Sigmoid colon (tissue), 7 donors: ENCODE measurements around the gene METTL25. TPM values are rescaled to one million over a fixed set of nuclear protein-coding genes. Genes with fewer than 3 reads are reported as not detected.

Experiments
- DNase-seq: peaks from one replicate; pipeline ENCODE4 v3.0.0-alpha.2; 2019
- H3K27ac ChIP-seq, 4 donors: fragments of 200-600 bp; sonication (generic); one replicate each; pipeline ENCODE4 v1.5.1; 2016 to 2019; ENCODE audit warnings: mild to moderate bottlenecking in 1 of 4
- H3K27me3 ChIP-seq, 3 donors: fragments of 200-600 bp; sonication (generic); one replicate each; pipeline ENCODE4 v1.5.1; 2019; ENCODE audit warnings: mild to moderate bottlenecking in 1 of 3
- H3K36me3 ChIP-seq, 4 donors: fragments of 200-600 bp; sonication (generic); one replicate each; pipeline ENCODE4 v1.5.1; 2016 to 2019
- H3K4me1 ChIP-seq, 4 donors: fragments of 200-600 bp; sonication (generic); one replicate each; pipeline ENCODE4 v1.5.1; 2017 to 2019
- H3K4me3 ChIP-seq, 4 donors: fragments of 200-600 bp; sonication (generic); one replicate each; pipeline ENCODE4 v1.5.1; 2017 to 2019; ENCODE audit warnings: mild to moderate bottlenecking in 2 of 4, moderate library complexity in 1 of 4
- H3K9me3 ChIP-seq, 4 donors: fragments of 200-600 bp in 3 of 4; sonication (generic) in 3 of 4; one replicate each; pipeline versions ENCODE4 v1.5.1 to v1.6.1; 2013 to 2019
- CTCF ChIP-seq, 4 experiments: fragments of 450-650 bp in 3 of 4; fragments of 200-600 bp in 1 of 4; IDR thresholded peaks; one replicate each; pipeline ENCODE4 v1.5.1; 2016 to 2019; ENCODE audit warnings: antibody characterized with exemption in 4 of 4, mild to moderate bottlenecking in 3 of 4, moderate library complexity in 2 of 4
- EP300 ChIP-seq, 4 donors: sonication (generic); formaldehyde crosslinking; IDR thresholded peaks; one replicate each; pipeline ENCODE4 v1.6.1; 2017; ENCODE audit warnings: antibody characterized with exemption in 4 of 4
- POLR2A ChIP-seq, 2 donors: fragments of 450-650 bp; IDR thresholded peaks; one replicate each; pipeline ENCODE4 v1.6.1; 2016; ENCODE audit warnings: antibody characterized with exemption in 2 of 2, mild to moderate bottlenecking in 2 of 2, moderate library complexity in 2 of 2
- POLR2AphosphoS5 ChIP-seq, 4 donors: sonication (generic); formaldehyde crosslinking; IDR thresholded peaks; one replicate each; pipeline ENCODE4 v1.6.1; 2017; ENCODE audit warnings: antibody characterized with exemption in 4 of 4
- WGBS, 2 donors: extraction: QIAGEN DNeasy Blood & Tissue Kit; methylation state at CpG; one replicate each; pipeline ENCODE4 v1.1.7; 2013; 5-methylcytosine and 5-hydroxymethylcytosine counted together
- intact Hi-C: fragments of 100-400 bp; cut with DNase I; formaldehyde crosslinking; loops from one replicate; pipeline ENCODE4 v1.15.1; 2023
- polyA plus RNA-seq, 3 donors: library from polyadenylated mRNA; stranded (reverse); fragments of 200-250 nt; gene quantifications; one replicate each; pipeline ENCODE4 v1.2.3, GENCODE V29; 2013
- total RNA-seq, 4 donors: library from RNA; depleted of rRNA; stranded (reverse); fragments of >200 nt; gene quantifications; one replicate each; pipeline ENCODE4 v1.1.0, GENCODE V29; 2016
- donor health status: healthy with polysubstance abuse.
- donor health status: Bipolar disorder and iron deficiency.
- donor health status: healthy.

Gene METTL25
- total and polyA plus RNA-seq, 7 donors: 3.9 to 59.9 (median 22.7) TPM

- no peaks in the 10 kb centered on the region for H3K4me1 ChIP-seq
- H3K27ac ChIP-seq: no peak overlapping the region
- no peak for TF ChIP-seq EP300 (IDR thresholded peaks at IDR 0.05)
- no peak for TF ChIP-seq POLR2AphosphoS5 (IDR thresholded peaks at IDR 0.05)
- no peak for TF ChIP-seq CTCF (IDR thresholded peaks at IDR 0.05)
- no peak for TF ChIP-seq POLR2A (IDR thresholded peaks at IDR 0.05)
- no peak overlapping the region for H3K4me3 ChIP-seq
- H3K36me3 ChIP-seq: peaks cover 0 to 6% (median 0%) of the 10 kb centered on the region in 4 donors
- intact Hi-C loops: no loop called here
- no peaks in the 10 kb centered on the region for H3K9me3 ChIP-seq
- no peaks in the 10 kb centered on the region for H3K27me3 ChIP-seq
- WGBS, 2 donors: 82 to 89% methylated on average over 2 of the region's 2 CpGs
- no peak for DNase-seq
Measured at GRCh38 chr12:82434392-82434911, 76.1 kb downstream of the METTL25 start.

- no peak overlapping the region for H3K27ac ChIP-seq
- TF ChIP-seq EP300 (IDR thresholded peaks at IDR 0.05) (no peak), POLR2A (IDR thresholded peaks at IDR 0.05) (no peak), POLR2AphosphoS5 (IDR thresholded peaks at IDR 0.05) (no peak), CTCF (IDR thresholded peaks at IDR 0.05) (no peak)
- H3K4me3 ChIP-seq: no peak overlapping the region
- no peak for DNase-seq
- 73 to 78% methylated on average over 1 of the region's 1 CpG for WGBS, 2 donors
- H3K27me3 ChIP-seq: no peaks in the 10 kb centered on the region
- H3K36me3 ChIP-seq: peaks cover 0 to 14% (median 2%) of the 10 kb centered on the region in 4 donors
- no peaks in the 10 kb centered on the region for H3K4me1 ChIP-seq
- H3K9me3 ChIP-seq: no peaks in the 10 kb centered on the region
- intact Hi-C loops: no loop called here
Measured at GRCh38 chr12:82436354-82436753, 78.0 kb downstream of the METTL25 start.

- no peaks in the 10 kb centered on the region for H3K4me1 ChIP-seq
- H3K4me3 ChIP-seq: no peak overlapping the region
- H3K9me3 ChIP-seq: no peaks in the 10 kb centered on the region
- H3K27ac ChIP-seq: no peak overlapping the region
- intact Hi-C loops: no loop called here
- 85 to 91% methylated on average over 3 of the region's 3 CpGs for WGBS, 2 donors
- H3K27me3 ChIP-seq: no peaks in the 10 kb centered on the region
- H3K36me3 ChIP-seq: peaks cover 0 to 25% (median 2%) of the 10 kb centered on the region in 4 donors
- no peak for TF ChIP-seq POLR2A (IDR thresholded peaks at IDR 0.05)
- no peak for TF ChIP-seq EP300 (IDR thresholded peaks at IDR 0.05)
- TF ChIP-seq POLR2AphosphoS5 (IDR thresholded peaks at IDR 0.05): no peak
- no peak for TF ChIP-seq CTCF (IDR thresholded peaks at IDR 0.05)
- no peak for DNase-seq
Measured at GRCh38 chr12:82437744-82438143, 79.4 kb downstream of the METTL25 start.

- no peaks in the 10 kb centered on the region for H3K27me3 ChIP-seq
- no peaks in the 10 kb centered on the region for H3K4me1 ChIP-seq
- H3K36me3 ChIP-seq: peaks cover 0 to 31% (median 2%) of the 10 kb centered on the region in 4 donors
- DNase-seq: no peak
- WGBS, 2 donors: 91 to 92% methylated on average over 4 of the region's 4 CpGs
- TF ChIP-seq POLR2A (IDR thresholded peaks at IDR 0.05) (no peak), CTCF (IDR thresholded peaks at IDR 0.05) (no peak), POLR2AphosphoS5 (IDR thresholded peaks at IDR 0.05) (no peak), EP300 (IDR thresholded peaks at IDR 0.05) (no peak)
- H3K9me3 ChIP-seq: no peaks in the 10 kb centered on the region
- H3K27ac ChIP-seq: no peak overlapping the region
- intact Hi-C loops: no loop called here
- H3K4me3 ChIP-seq: no peak overlapping the region
Measured at GRCh38 chr12:82438356-82438755, 80.0 kb downstream of the METTL25 start.

- DNase-seq: no peak
- Histone ChIP-seq H3K27me3 (no peaks in the 10 kb centered on the region), H3K27ac (no peak overlapping the region), H3K36me3 (peaks cover 0 to 31% (median 2%) of the 10 kb centered on the region in 4 donors), H3K4me3 (no peak overlapping the region), H3K4me1 (no peaks in the 10 kb centered on the region), H3K9me3 (no peaks in the 10 kb centered on the region)
- no peak for TF ChIP-seq CTCF (IDR thresholded peaks at IDR 0.05)
- TF ChIP-seq EP300 (IDR thresholded peaks at IDR 0.05): no peak
- no peak for TF ChIP-seq POLR2AphosphoS5 (IDR thresholded peaks at IDR 0.05)
- no peak for TF ChIP-seq POLR2A (IDR thresholded peaks at IDR 0.05)
- intact Hi-C loops: no loop called here
- 76 to 86% methylated on average over 1 of the region's 1 CpG for WGBS, 2 donors
Measured at GRCh38 chr12:82440885-82441284, 82.6 kb downstream of the METTL25 start.
